GM04503 (cell line): ENCODE results near the gene ASPDH.
"Not testable (repeated sequence)": the region's sequence is repeated elsewhere in the genome, so short reads cannot be mapped to it uniquely, and the experiment has no call there.

ENCODE experiments used
- DNase-seq: peaks from one replicate; pipeline ENCODE4 v3.0.0-alpha.2; 2012; ENCODE audit warnings: low read depth

ASPDH gene

DNA sequence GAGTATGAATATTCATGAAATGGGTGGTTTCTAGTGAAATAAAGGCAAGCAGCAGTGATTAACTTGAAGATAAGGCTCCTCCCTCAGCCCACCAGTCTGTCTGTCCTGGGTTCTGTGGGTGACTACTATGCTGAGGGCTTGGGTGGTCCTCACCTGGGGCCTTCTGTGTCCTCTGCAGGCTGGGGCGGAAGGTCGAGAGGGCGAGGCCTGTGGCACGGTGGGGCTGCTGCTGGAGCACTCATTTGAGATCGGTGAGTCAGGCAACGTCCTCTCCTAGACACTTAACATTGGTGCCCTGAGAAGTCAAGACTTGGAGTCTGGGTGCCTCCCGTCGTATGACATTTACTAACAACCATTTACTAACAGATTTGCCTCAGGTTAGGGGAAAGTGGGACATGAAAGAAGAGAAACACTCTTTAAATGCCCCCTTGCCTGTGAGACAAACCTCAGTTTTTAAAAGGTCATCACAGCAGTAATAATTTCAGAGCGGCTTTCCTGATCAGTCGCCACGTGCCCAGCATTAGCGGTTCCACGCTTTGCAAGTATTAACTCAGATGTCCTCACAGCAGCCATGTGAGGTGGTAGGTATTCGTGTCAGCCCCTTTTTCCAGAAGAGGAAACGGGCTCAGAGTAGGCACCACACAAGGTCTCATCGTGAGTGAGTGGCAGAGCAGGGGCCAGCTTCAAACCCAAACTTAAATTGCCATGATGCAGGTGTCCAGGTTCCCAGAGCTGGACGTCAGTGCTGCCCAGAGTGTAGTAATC lies 35.8 kb downstream of the ASPDH start:
- no peak for DNase-seq

DNA sequence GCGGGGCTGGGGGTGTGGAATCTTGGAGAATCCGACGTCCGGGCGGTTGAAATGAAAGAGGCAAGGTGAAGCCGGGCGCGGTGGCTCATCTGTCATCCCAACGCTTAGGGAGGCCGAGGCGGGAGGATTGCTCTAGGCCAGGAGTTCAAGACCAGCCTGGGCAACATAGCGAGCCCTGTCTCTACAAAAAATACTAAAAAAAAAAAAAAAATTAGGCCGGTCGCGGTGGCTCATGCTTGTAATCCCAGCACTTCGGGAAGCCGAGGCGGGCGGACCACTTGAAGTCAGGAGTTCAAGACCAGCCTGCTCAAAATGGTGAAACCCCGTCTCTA lies 36.8 kb downstream of the ASPDH start:
- DNase-seq: no peak

DNA sequence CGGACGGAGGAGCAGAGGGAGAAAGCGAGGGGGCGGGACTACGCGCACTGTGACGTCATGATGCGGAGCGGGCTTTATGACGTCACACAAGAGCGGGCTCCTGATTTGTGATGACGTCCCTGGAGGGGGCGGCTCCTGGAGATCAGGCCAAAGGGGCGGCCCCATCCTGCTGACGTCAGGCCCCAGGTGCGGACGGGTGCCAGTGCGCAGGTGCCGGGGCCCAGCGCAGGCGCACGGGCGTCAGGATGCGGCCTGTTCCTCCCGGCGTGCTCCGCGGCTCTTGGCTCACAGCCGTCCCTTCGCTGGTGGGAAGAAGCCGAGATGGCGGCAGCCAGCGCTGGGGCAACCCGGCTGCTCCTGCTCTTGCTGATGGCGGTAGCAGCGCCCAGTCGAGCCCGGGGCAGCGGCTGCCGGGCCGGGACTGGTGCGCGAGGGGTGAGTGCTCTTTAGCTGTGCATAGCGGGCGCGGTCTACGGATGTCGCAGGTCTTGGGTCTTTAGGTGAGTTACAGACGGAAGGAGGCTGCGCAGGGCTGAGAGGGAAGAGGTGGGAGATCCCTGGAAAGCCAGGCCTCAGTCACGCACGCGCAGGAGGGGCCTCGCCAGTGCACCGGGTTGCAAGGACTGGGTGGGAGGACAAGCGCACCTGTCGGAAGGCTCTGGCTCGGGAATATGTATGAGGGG lies 37.3 kb downstream of the ASPDH start, which contains the start of the genes EMC10 and GARIN5A:
Gene EMC10 (plus strand): TSS at position 284 of the 683 bp plus-strand sequence. CDS start 38 bp downstream, at position 322.
Gene GARIN5A (minus strand): TSS at position 625 of the 683 bp plus-strand sequence. CDS start 460 bp downstream, at position 165.
- peak; percentile 49 for DNase-seq

DNA sequence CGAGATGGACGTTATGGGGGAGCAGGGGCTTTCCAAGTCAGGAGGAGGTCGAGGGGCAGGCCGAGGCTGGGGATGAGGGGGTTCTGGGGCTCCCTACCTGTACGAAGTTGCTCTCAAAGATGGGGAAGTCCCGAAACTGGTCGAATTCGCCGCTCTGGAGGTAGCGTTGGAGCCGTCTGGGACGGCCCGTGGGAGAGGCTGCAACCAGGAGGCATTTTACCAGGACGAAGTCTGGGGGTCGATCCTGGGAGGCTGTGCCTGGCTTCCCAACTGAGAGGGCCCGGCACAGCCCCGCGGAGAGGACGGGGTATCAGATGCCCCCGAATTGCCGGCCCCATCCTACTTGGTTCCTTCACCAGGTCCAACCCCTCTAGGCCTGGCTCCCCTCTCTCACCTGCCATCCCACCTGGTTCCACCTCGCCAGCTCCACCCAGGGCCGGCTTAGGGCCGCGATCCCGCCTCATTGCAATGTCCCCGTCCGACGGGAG lies 37.9 kb downstream of the ASPDH start:
- no peak for DNase-seq

DNA sequence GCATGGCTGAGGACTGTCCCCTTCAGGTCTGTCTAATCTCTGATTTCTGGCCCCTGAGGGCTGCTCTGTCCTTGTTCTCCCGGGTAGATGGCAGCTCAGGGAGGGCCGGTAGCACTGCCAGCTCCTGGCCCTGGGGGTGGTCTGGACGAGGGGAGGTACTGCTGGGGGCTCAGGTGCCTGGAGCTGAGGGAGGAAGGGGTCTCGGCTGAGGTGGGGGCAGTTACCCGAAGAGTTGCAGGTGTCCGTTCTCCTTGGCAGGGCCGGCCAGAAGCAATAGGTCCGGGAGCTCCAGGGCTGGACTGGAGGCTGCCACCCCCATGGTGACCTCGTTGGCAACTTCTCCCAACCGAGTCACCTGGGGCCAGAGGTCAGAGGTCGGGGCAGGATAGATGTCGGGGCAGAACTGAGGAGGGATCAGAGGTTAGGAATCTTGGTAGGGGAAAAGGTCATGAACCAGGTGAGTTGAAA lies 38.6 kb downstream of the ASPDH start:
- no peak for DNase-seq

DNA sequence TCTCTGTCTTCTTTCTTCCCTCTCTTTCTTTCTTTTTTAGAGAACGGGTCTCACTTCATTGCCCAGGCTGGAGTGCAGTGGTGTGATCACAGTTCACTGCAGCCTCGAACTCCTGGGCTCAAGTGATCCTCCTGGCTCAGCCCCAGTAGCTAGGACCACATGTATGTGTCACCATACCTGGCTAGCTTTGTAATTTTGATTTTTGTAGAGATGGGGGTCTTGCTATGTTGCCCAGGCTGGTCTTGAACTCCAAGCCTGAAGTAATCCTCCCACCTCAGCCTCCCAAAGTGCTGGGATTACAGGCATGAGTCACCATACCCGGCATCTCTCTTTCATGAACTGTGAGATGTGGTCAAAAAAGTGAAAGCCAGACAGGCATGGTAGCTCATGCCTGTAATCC lies 40.4 kb downstream of the ASPDH start:
- not testable (repeated sequence) for DNase-seq

DNA sequence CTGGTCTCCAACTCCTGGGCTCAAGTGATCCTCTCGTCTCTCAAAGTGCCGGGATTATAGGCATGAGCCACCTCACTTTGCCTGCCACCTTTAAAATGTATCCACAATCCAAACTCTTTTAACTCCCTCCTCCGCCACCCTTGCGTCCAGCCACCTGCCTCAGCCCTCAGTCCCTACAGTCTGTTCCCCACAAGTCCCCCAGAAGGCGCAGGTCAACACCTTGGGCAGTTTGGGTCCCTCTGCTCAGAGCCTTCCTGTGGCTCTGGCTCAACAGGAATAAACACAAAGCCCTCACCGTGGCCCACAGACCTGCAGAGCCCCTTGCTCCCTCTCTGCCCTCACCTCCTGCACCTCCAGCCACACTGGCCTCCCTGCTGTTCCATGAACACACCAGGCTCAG lies 44.9 kb downstream of the ASPDH start:
- DNase-seq: no peak

DNA sequence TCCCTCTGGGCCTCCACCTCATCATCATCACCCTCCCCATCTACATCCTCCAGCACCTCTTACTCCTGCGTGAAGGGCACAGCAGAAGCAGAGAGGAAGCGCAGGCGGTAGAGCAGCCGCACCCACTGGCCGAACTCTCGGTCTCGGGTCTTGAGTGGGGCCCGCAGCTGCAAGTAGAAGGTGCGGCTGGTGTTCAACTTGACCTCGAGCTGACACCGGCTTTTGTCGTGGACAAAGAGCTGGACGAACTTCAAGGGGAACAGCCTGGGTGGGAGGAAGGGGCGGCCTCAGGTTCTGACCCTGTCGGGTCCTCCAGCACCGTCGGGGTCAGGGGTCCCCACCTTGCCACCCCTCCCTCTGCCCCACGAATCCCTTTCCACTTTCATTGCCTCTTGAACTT lies 46.1 kb downstream of the ASPDH start:
- no peak for DNase-seq

DNA sequence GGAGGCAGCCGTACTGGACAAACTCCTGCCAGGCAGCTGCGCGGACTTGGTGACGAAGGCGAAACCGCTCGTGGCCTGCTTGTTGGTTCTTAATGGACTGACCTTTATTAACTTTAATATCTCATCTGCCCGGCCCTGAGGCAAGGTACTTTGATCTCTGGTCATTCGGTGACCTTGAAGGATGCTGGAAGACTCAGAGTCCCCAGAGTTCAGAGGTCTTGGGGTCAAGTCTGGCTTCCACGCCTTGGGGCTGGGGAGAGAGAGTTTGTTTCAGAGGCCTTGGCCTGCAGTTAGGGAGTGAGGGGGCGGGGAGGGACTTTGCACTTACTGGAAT lies 47.0 kb downstream of the ASPDH start:
- no peak for DNase-seq

DNA sequence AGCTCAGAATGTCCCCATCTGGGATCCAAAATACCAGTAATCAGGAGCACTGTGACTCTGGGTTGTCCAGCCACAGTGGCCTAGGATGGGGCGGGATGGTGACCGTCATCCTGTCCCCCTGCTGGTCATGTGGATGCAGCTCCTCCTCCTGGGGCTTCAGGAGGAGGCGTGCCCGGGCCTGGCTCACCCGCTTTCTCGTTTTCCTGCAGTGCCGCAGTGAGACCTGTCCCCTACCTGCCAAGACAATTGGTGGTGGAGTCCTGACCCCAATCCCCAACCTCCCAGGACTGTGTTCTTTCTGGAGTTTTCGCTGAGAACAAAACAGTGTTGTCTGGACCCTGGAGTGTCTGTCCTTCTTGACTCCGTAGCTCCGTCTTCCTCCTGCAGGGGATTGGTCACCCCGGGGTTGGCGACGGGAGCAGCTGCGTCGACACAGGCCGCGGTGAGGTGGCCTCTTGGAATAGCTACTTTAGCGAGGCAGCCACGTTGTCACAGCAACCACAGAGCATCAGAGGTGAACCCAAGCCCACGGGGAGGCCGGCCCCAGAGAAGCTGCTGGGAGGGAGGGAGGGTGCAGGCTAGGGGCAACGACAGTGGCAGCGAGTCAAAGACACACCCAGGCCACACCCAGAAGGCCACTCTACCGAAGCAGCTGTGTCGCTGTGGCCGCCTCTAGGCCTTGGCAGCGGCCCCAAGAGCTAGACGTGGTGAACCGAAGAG lies 47.6 kb downstream of the ASPDH start:
- DNase-seq: no peak

DNA sequence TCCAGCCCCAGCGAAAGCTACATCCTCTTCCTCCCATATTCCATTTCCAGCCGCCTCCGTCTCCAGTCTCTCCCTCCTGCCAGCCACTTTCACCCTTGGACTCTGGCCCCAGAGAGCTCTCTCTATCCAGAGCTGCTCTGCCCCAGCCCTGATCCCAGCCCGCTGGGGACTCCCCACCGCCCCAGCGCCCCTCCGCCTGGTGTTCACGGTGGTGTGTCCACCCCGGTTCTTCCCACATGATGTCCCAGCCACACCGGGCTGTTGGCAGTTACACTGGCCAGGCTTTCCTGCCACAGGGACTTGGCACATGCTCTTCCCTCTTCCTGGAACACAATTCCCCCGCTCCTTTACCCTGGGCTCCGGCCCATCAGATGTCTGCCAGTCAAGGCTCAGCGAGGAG lies 48.7 kb downstream of the ASPDH start:
- DNase-seq: no peak

DNA sequence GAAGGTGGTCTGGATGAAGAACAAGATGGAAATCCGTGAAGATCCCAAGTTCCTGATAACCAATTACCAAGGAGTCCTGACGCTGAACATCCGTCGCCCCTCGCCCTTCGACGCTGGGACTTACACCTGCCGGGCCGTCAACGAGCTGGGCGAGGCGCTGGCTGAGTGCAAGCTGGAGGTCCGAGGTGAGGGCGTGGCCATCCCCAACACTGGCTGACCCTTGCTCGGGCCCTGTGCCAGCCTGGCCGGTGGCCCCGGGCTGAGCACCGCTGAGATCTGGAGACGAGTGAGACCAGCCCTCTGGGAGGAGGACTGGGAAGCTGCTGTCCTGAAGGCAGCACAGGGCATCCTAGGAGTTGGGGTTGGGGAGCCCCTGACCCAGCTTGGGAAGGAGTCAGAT lies 49.4 kb downstream of the ASPDH start:
- DNase-seq: no peak

DNA sequence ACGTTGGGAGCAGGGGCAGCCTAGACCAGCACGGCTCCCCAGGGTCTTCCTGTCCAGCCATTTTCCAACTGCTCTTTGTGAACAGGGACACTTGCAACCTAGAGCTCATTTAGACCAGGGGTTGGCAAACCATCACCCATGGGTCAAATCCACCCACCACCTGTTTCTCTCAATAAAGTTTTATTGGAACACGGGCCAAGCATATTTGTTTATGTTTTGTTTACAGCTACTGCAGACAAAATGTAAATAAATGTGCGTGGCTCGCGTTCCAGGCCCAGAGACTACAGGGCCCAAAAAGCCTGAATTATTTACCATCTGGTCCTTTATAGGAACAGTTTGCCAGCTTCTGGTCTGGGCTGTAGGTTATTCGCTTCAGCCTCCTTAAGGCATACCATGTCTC lies 50.7 kb downstream of the ASPDH start:
- DNase-seq: no peak
